GM06990 (cell line): ENCODE measurements around the gene ORMDL3.
A peak's percentile ranks its signal among the peaks of the same experiment; 100 is the strongest.
"Not testable (repeated sequence)": the region's sequence is repeated elsewhere in the genome, so short reads cannot be mapped to it uniquely, and the experiment has no call there.

ENCODE experiments used
- DNase-seq: peaks from one replicate; pipeline ENCODE4 v3.0.0-alpha.2; 2011; ENCODE audit not compliant: insufficient read length; ENCODE audit errors: extremely low read depth
- H3K27me3 ChIP-seq: replicated peaks from 2 replicates; pipeline ENCODE4 v1.6.0; 2011; ENCODE audit warnings: low read length; ENCODE audit not compliant: control insufficient read depth, insufficient read depth
- H3K36me3 ChIP-seq: 2 replicates; pipeline ENCODE4 v1.5.1; 2011; ENCODE audit warnings: low read length; ENCODE audit not compliant: control insufficient read depth, insufficient read depth
- H3K4me3 ChIP-seq: replicated peaks from 2 replicates; pipeline ENCODE4 v1.5.1; 2011; ENCODE audit warnings: low read depth, mild to moderate bottlenecking, control low read depth, low read length
- CTCF ChIP-seq: IDR thresholded peaks from 2 replicates; pipeline ENCODE4 v1.5.1; 2011; ENCODE audit warnings: low read length, control low read depth, mild to moderate bottlenecking, inconsistent platforms; ENCODE audit not compliant: insufficient read depth, poor library complexity, severe bottlenecking

ORMDL3 gene

GRCh38 chr17:39949028-39949427 is 21.6 kb upstream of the ORMDL3 start:
- H3K27me3 ChIP-seq: no peaks in the 10 kb centered on the region
- no peak for TF ChIP-seq CTCF
- no peaks in the 10 kb centered on the region for H3K36me3 ChIP-seq
- no peak for DNase-seq
- H3K4me3 ChIP-seq: no peak overlapping the region

- not testable (repeated sequence) for H3K4me3 ChIP-seq, H3K27me3 ChIP-seq, DNase-seq, H3K36me3 ChIP-seq
These were observed 21.1 kb upstream of the ORMDL3 start for GRCh38 chr17:39948489-39948828.

- no peak for TF ChIP-seq CTCF
- Histone ChIP-seq H3K4me3 (no peak overlapping the region), H3K27me3 (no peaks in the 10 kb centered on the region), H3K36me3 (no peaks in the 10 kb centered on the region)
- no peak for DNase-seq
These were observed 19.3 kb upstream of the ORMDL3 start for GRCh38 chr17:39946551-39947330.

- no peaks in the 10 kb centered on the region for H3K36me3 ChIP-seq
- no peak for DNase-seq
- no peak for TF ChIP-seq CTCF
- no peak overlapping the region for H3K4me3 ChIP-seq
- no peaks in the 10 kb centered on the region for H3K27me3 ChIP-seq
These were observed 17.0 kb upstream of the ORMDL3 start for GRCh38 chr17:39944393-39944711.

- Histone ChIP-seq H3K27me3 (no peaks in the 10 kb centered on the region), H3K36me3 (no peaks in the 10 kb centered on the region), H3K4me3 (no peak overlapping the region)
- no peak for TF ChIP-seq CTCF
- no peak for DNase-seq
These were observed 16.4 kb upstream of the ORMDL3 start for GRCh38 chr17:39943702-39944392.

- Histone ChIP-seq H3K27me3 (no peaks in the 10 kb centered on the region), H3K36me3 (no peaks in the 10 kb centered on the region), H3K4me3 (0 out of 2 replicates have a peak overlapping the region, but pooled peaks have one; percentile 12)
- DNase-seq: peak; percentile 63
- TF ChIP-seq CTCF: peak; percentile 53
These were observed 12.4 kb upstream of the ORMDL3 start for GRCh38 chr17:39939588-39940419.
